NCI-H2107 treated with DMSO at 0.1 percent for 48 hours (cell line): Measurements from ENCODE around the gene TUBB4B.

ENCODE experiments used
- DNase-seq: peaks from one replicate; lab custom pipeline; 2025; ENCODE audit not compliant: unreplicated experiment; lab: John Stamatoyannopoulos, UW

TUBB4B gene

GRCh38 chr9:137240841-137241489 is at the start of gene TUBB4B:
Gene TUBB4B, plus strand, starts transcription at chr9:137241287. Its CDS starts 74 bp downstream, at chr9:137241361.
- peak; percentile 100 for DNase-seq

DNA sequence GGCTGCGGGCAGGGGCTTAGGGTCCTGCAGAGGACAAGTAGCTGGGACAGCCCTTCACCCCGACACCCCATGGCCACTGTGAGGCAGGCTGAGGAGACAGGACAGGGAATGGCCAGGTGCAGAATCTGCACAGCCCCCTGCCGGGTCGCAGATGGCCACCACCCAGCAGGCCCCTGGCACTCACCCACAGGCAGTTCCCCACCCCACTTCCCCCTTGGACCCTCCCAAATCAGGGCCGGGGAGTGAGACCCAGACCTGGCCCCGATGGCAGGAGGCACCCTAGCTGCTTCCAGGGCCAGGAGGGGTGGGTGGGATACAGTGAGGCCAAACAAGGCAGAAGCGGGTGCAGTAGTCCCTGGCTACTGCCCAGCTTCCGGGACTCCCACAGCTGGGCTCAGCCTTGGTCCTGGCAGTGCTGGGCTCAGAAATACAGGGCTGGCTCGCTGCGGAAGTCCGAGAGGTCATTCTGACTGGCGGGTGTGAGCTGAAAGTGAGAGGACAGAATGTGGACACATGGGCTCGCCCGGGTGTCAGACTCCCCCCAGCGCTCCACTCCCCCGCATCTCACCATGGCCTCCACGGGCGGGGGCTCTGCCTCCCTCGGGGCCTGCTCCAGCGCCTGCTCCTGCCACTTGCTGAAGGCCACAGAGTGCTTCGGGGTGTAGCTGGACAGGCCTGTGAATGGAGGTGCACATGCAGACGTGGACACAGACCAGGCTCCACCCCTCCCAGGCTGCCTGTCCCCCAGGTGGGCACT is 49.2 kb upstream of the TUBB4B start:
- DNase-seq: no peak

- DNase-seq: no peak
Observed at GRCh38 chr9:137192448-137192780, 48.7 kb upstream of the TUBB4B start.

DNA sequence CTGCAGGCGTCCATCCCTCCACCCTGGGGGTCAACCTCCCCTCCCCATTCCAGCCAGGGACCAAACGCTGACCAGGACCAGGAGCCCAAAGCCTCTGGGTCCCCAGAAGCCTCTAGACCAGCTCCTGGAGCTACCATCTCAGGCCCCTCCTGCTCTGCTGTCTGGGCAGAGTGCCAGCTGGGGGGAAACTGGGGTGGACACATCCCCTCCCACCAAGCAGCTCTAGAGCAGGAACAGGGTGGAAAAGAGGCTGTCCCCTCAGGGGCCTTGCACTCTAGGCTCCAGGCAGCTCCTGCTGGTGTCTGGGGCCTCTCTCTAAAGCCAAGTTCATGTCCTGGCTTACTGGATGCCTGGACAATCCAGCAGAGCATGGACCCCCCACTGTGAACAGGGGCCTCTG is 48.2 kb upstream of the TUBB4B start:
- DNase-seq: no peak

DNA sequence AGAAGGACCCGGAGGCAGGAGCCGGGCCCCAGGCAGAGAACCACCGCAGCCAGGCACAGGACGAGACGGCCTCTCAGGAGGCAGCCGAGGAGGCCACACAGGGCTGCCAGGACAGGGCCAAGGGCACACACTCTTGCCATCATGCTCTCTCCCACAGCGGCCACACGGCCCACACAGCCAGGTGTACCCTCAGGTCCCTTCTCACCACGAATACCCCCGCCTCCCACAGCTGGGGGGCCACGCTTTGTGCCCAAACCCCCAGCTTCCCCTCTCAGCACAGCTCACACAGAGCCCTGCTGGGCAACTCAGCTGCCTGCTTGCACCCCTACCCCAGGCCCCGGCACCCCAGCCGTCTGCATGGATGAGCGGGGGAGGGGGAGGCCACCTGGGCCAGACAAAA is 47.3 kb upstream of the TUBB4B start:
- no peak for DNase-seq

- no peak for DNase-seq
Observed at GRCh38 chr9:137194388-137194787, 46.7 kb upstream of the TUBB4B start.

GRCh38 chr9:137194909-137195308 is 46.2 kb upstream of the TUBB4B start:
- DNase-seq: peak; percentile 51

DNA sequence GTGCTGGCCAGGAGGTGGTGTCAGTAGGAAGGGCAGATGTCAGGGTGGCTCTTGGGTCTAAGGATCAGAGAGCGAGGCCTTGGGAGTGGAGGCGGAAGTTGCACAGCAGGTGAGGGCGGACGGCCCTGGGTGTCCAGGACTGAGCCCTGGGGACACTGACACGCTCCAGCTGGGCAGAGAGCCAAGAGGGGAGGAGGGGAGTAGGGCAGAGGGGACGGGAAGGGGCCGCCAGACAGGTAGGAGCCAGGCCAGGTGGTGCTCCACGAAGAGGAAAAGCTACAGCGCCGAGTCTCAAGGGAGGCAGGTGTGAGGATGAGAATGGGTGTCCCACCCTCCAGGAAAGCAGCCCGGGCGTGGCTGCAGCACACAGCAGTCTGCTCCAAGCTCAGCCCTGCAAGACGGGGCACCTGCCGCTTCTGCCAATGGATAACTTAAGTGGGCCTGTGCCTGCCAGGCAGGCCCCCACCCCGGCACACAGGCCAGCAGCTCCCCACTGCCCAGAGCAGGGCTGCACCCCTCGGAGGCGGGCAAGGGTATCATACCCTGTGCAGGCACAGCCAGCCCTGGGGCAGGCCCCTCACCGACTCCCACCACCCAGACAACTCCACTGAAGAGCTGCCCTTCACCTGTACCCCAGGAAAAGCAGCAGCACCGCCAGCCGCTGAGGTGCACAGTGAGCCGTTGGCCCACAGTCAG is 45.4 kb upstream of the TUBB4B start:
- peak; percentile 97 for DNase-seq

DNA sequence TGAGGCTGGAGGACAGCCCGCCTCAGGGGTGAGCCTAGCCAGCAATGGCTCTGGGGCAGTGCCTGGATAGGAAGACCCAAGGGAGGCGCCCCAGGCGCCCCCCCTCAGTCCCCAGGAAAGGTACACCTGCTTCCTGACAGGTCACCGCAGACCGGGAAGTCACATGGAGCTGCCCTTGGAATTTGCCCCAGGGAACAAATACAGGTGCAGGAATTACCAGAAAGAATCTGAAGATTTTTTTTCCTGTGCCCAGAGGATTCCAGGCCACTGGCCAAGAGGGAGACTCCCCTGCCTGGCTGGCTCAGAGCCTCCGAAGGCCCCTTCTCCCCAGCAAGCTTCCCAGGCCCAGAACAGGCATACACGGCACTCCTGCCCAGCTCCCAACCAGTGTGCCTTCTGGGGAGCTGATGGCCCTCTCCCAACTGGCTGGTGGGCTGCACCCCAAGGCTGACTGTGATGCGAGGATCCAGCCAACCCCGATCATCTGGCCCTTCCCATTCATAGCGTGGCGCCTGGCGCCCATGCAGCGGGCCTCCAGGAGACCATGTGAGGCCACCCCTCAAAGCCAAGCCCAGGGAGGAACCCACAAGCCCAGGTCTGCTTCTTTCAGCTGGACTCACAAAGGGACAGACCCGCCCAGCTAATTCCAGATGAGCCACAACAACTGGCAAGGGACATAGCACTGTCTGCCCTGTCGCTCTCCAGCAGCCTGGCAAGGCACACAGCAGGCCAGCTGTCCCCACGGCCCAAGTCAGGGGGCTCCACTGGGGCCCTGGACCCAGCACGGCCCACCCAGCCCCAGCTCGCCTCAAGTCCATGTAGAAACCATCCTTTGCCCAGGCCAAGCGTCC is 42.8 kb upstream of the TUBB4B start:
- no peak for DNase-seq

GRCh38 chr9:137198902-137199283 is 42.2 kb upstream of the TUBB4B start:
- no peak for DNase-seq

DNA sequence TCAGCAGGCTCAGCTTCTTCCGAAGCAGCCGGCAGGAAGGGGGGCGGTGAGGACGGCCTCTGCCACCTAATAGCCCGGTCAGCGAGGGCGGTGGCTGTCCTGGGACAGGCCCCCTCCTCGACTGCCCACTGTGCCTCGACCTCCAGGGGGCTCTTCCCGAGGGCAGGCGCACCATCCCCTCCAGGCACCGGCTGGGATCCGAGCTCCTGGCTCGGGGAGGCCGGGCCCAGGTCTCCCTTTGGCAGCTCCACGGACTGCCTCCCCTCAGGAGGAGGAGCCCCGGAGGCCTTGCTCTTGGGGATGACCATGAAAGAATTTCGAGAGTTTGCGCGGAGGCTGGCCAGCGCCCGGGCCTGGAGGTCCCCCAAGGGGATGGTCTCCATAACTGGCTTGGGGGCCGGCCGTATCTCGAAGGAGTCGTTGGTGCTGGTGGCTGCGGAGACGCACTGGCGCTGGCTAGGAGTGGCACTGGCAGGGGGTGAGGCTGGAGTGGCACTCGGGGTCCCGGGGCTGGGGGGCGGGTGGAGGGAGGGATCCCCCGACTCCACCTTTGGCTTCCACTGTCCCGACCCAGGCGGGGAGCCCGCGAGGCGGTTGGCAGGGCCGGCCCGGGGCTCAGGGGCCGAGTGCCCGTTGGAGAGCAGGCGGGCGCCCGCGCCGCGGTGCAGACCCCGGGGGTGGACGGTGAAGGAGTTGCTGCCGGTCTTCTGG is 41.5 kb upstream of the TUBB4B start:
- no peak for DNase-seq

DNA sequence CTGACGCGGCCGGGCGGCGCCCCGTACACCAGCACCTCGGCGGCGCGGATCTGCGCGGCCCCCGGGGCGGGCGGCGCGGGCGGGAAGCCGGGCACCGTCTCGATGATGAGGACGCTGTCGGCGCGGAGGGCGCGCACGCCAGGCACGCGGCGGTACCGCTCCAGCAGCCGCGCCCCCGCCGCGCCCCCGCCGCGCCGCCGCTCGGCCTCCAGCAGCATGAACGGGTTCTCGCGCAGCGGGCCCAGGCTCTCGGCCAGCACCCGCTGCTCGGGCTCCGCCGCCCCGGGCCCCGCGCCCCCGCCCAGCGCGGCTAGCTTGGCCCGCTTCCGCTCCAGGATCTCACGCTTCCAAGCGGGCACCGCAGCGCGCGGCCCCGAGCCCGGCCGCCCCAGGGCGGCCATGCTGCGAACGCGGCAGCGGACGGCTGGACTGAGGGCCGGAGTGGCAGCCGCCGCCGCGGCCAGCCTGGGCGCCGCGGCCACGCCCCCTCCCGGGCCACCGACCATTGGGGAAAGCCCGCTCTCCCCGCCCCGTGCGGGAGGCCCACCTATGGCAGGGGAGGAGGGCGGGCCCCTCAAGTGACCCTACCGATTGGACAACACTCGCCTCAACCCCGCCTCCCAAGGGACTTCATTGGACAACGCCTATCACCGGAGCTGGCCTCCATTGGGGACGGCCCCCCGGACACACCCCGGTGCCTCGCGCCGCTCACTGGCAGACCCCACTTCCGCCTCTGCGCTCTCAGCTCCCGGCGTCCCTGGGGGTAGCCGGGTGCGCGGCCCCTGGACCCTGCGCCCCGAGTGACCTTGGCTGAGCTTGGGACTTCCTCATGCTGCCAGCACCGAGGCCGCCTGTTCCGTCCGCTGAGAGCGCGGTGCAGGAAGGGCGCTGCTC is 40.5 kb upstream of the TUBB4B start, which contains the start of gene TPRN:
Gene TPRN, minus strand, starts transcription at position 431 of the 894 bp plus-strand sequence. Its CDS starts 30 bp downstream, at position 401.
- peak; percentile 98 for DNase-seq

- DNase-seq: no peak
Observed at GRCh38 chr9:137201205-137201868, 39.8 kb upstream of the TUBB4B start.

- no peak for DNase-seq
Observed at GRCh38 chr9:137202966-137203365, 38.1 kb upstream of the TUBB4B start.

GRCh38 chr9:137204731-137205125 is 36.4 kb upstream of the TUBB4B start:
- no peak for DNase-seq

GRCh38 chr9:137205126-137206069 is 35.7 kb upstream of the TUBB4B start, which contains the start of the genes NDOR1 and TMEM203:
Gene NDOR1, plus strand, starts transcription at chr9:137205700. Its CDS starts 78 bp downstream, at chr9:137205778.
Gene TMEM203, minus strand, starts transcription at chr9:137205648. Its CDS starts 234 bp downstream, at chr9:137205414.
- DNase-seq: peak; percentile 42

GRCh38 chr9:137206602-137207001 is 34.5 kb upstream of the TUBB4B start:
- no peak for DNase-seq

GRCh38 chr9:137211532-137211931 is 29.6 kb upstream of the TUBB4B start:
- no peak for DNase-seq
